ENCODE results near the gene ARHGAP10.
"Not testable (repeated sequence)": the region's sequence is repeated elsewhere in the genome, so short reads cannot be mapped to it uniquely, and the experiment has no call there.

The ARHGAP10 gene

GRCh38 chr4:147991543-147992283 is 259.8 kb downstream of the ARHGAP10 start:
- no peak overlapping the region for H3K4me2 ChIP-seq
- H3K27me3 ChIP-seq, result no peaks in the 10 kb centered on the region
- H3K27ac ChIP-seq, result no peak overlapping the region
- H3K4me1 ChIP-seq, result peaks cover 0 to 21% (median 0%) of the 10 kb centered on the region in 10 experiments; a peak in 5 of 20 replicates
- peaks cover 0 to 7% (median 0%) of the 10 kb centered on the region in 11 experiments; a peak in 3 of 22 replicates for H4K20me1 ChIP-seq
- H3K9ac ChIP-seq, result no peak overlapping the region
- H3K9me3 ChIP-seq (replicated peaks in 1 of 11), result no peaks in the 10 kb centered on the region
- TF ChIP-seq Cebpa-rat (IDR thresholded peaks at IDR 0.05), result no peak
- no peak overlapping the region for H3K4me3 ChIP-seq
- H3K36me3 ChIP-seq, result peaks cover 0 to 23% (median 0%) of the 10 kb centered on the region in 11 experiments; a peak in 4 of 22 replicates

- Histone ChIP-seq H3K4me2 (peak overlapping the region in 3 of 11 experiments; percentile 11 to 43 (median 12); a peak in 5 of 22 replicates), H3K27me3 (no peaks in the 10 kb centered on the region), H3K27ac (no peak overlapping the region), H3K9me3 (replicated peaks in 1 of 11) (peaks cover 0 to 2% (median 0%) of the 10 kb centered on the region in 11 experiments; a peak in 5 of 22 replicates), H3K4me3 (no peak overlapping the region), H3K4me1 (peaks cover 0 to 15% (median 0%) of the 10 kb centered on the region in 10 experiments; a peak in 4 of 20 replicates), H3K36me3 (peaks cover 0 to 22% (median 0%) of the 10 kb centered on the region in 11 experiments; a peak in 6 of 22 replicates), H4K20me1 (peaks cover 0 to 7% (median 0%) of the 10 kb centered on the region in 11 experiments; a peak in 2 of 22 replicates), H3K9ac (no peak overlapping the region)
- TF ChIP-seq Cebpa-rat (IDR thresholded peaks at IDR 0.05), result no peak
Measured at GRCh38 chr4:147994076-147994475, 262.2 kb downstream of the ARHGAP10 start.

DNA sequence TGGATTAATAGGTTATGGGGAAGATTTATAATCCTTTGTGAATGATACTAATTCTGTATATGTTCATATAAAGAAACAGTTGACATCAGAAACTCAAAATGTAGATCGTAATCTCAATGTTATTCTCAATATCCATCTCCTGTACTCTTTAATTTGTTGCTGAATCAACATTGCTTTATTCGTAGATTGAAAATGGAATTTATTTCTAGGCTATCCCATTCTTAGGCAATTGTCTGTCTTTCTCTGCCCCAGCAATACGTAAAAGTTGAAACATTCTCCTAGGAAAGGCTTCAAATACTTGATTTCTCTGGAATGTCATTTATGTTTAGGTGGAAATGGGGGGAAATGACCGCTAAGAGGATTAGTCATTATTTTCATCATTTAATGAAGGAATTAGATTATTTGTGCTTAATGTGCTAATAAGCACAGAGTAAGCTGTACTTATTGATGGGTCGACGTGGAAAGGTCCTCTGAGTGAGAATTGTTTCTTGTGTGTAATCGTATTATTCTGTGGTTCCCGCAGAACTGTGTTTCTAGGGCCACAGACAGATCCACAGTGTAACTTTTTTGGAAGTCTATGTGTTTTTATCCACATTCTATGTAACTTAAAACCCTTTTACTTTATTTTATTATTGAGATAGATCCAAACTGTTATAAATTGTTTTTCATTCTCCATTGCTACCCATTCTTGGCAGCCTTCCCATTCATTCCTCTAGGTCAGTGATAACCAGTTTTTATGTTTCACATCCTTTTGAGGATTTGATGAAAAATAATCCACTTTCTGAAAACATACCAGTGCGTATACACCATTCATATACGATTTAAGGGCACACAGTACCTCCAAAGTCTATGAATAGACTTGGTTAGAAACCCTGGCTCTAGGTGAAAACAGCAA is 262.9 kb downstream of the ARHGAP10 start:
- TF ChIP-seq Cebpa-rat (IDR thresholded peaks at IDR 0.05), result no peak
- peaks cover 0 to 9% (median 5%) of the 10 kb centered on the region in 11 experiments; a peak in 15 of 22 replicates for H3K9me3 ChIP-seq (replicated peaks in 1 of 11)

DNA sequence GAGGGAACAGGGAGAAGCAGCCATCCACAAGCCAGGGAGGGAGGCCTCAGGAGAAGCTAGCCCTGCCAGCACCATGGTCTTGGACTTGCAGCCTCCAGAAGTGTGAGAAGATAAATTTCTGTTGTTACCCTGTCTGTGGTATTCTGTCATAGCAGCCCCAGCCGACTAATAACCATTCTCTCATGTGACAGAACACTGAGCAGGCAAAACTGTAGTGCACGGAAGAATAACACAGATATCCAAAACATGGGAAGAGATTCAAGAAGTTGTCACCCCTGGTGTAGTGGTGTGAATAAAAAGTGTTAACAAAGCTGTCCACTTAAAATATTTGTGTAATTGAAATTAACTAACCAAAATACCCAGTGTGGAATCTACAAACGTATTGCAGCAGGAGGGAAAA is 265.0 kb downstream of the ARHGAP10 start:
- Histone ChIP-seq H3K27me3 (no peaks in the 10 kb centered on the region), H3K4me2 (no peak overlapping the region), H3K36me3 (peaks cover 0 to 18% (median 5%) of the 10 kb centered on the region in 11 experiments; a peak in 9 of 22 replicates), H3K9me3 (replicated peaks in 1 of 11) (peaks cover 0 to 22% (median 14%) of the 10 kb centered on the region in 11 experiments; a peak in 19 of 22 replicates), H3K9ac (no peak overlapping the region), H3K4me3 (no peak overlapping the region), H3K4me1 (peaks cover 0 to 15% (median 0%) of the 10 kb centered on the region in 10 experiments; a peak in 4 of 20 replicates), H3K27ac (no peak overlapping the region), H4K20me1 (no peaks in the 10 kb centered on the region; a peak in 1 of 22 replicates)
- TF ChIP-seq Cebpa-rat (IDR thresholded peaks at IDR 0.05), result no peak

More for the DNA sequence above, 262.9 kb downstream of the ARHGAP10 start:
- Histone ChIP-seq H3K36me3 (peaks cover 0 to 29% (median 5%) of the 10 kb centered on the region in 11 experiments; a peak in 9 of 22 replicates), H3K4me2 (peak overlapping the region in 2 of 11 experiments; percentile 12 to 43; a peak in 4 of 22 replicates), H3K4me1 (peaks cover 0 to 15% (median 0%) of the 10 kb centered on the region in 10 experiments; a peak in 4 of 20 replicates), H4K20me1 (peaks cover 0 to 7% (median 0%) of the 10 kb centered on the region in 11 experiments; a peak in 2 of 22 replicates), H3K27ac (no peak overlapping the region), H3K9ac (no peak overlapping the region), H3K4me3 (no peak overlapping the region), H3K27me3 (no peaks in the 10 kb centered on the region)

DNA sequence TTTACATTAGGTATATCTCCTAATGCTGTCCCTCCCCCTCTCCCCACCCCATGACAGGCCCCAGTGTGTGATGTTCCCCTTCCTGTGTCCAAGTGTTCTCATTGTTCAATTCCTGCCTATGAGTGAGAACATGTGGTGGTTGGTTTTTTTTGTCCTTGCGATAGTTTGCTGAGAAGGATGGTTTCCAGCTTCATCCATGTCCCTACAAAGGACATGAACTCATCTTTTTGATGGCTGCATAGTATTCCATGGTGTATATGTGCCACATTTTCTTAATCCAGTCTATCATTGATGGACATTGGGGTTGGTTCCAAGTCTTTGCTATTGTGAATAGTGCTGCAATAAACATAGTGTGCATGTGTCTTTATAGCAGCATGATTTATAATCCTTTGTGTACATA is 268.1 kb downstream of the ARHGAP10 start:
- not testable (repeated sequence) for H4K20me1 ChIP-seq, H3K4me3 ChIP-seq, H3K27ac ChIP-seq, H3K27me3 ChIP-seq, H3K4me2 ChIP-seq, H3K9ac ChIP-seq
- Histone ChIP-seq H3K9me3 (replicated peaks in 1 of 11) (peaks cover 0 to 22% (median 15%) of the 10 kb centered on the region in 11 experiments; a peak in 20 of 22 replicates), H3K36me3 (peaks cover 0 to 18% (median 5%) of the 10 kb centered on the region in 11 experiments; a peak in 9 of 22 replicates), H3K4me1 (peaks cover 0 to 13% (median 0%) of the 10 kb centered on the region in 10 experiments; a peak in 3 of 20 replicates)

- Histone ChIP-seq H3K27ac (no peak overlapping the region), H3K4me1 (peaks cover 0 to 32% (median 5%) of the 10 kb centered on the region in 10 experiments; a peak in 10 of 20 replicates), H4K20me1 (no peaks in the 10 kb centered on the region; a peak in 1 of 22 replicates), H3K4me3 (no peak overlapping the region), H3K9me3 (replicated peaks in 1 of 11) (peaks cover 0 to 19% (median 13%) of the 10 kb centered on the region in 11 experiments; a peak in 20 of 22 replicates), H3K36me3 (peaks cover 0 to 12% (median 3%) of the 10 kb centered on the region in 11 experiments; a peak in 9 of 22 replicates), H3K27me3 (no peaks in the 10 kb centered on the region), H3K9ac (no peak overlapping the region), H3K4me2 (peak overlapping the region in 2 of 11 experiments; percentile 8 to 21; a peak in 2 of 22 replicates)
- TF ChIP-seq Cebpa-rat (IDR thresholded peaks at IDR 0.05), result no peak
Measured at GRCh38 chr4:148004228-148004857, 272.5 kb downstream of the ARHGAP10 start.

DNA sequence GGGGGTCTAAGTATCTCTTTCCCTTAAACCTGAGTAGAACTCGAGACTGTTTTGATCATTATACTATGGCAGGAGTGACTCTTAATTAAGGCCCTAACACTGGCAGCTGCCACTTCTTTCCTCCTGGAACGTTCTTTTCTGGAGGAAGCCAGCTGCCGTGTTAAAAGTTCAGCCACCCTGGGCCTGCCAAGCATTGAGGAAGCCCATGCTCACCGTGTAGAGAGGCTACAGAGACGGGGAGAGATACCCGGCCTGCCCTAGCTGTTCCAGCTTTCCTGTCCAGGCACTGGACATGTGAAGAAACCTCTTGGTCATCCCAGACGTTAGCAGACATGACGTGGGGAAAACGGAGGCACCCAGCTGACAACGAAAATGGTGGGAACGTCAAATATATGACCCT is 274.1 kb downstream of the ARHGAP10 start:
- no peak overlapping the region for H3K27ac ChIP-seq
- no peaks in the 10 kb centered on the region; a peak in 1 of 22 replicates for H4K20me1 ChIP-seq
- no peak for TF ChIP-seq Cebpa-rat (IDR thresholded peaks at IDR 0.05)
- H3K4me3 ChIP-seq, result no peak overlapping the region
- peaks cover 0 to 5% (median 1%) of the 10 kb centered on the region in 11 experiments; a peak in 12 of 22 replicates for H3K9me3 ChIP-seq (replicated peaks in 1 of 11)
- 0 out of 22 replicates have a peak, but pooled peaks cover 0 to 7% (median 0%) of the 10 kb centered on the region in 11 experiments for H3K36me3 ChIP-seq
- H3K27me3 ChIP-seq, result no peaks in the 10 kb centered on the region
- H3K4me2 ChIP-seq, result no peak overlapping the region
- H3K9ac ChIP-seq, result no peak overlapping the region
- peaks cover 0 to 32% (median 5%) of the 10 kb centered on the region in 10 experiments; a peak in 10 of 20 replicates for H3K4me1 ChIP-seq

- Histone ChIP-seq H3K27me3 (no peaks in the 10 kb centered on the region), H3K36me3 (0 out of 22 replicates have a peak, but pooled peaks cover 0 to 7% (median 0%) of the 10 kb centered on the region in 11 experiments), H3K4me1 (peaks cover 0 to 32% (median 5%) of the 10 kb centered on the region in 10 experiments; a peak in 10 of 20 replicates), H3K4me2 (peak overlapping the region in 5 of 11 experiments; percentile 11 to 55 (median 42); a peak in 8 of 22 replicates), H3K9me3 (replicated peaks in 1 of 11) (peaks cover 0 to 10% (median 5%) of the 10 kb centered on the region in 11 experiments; a peak in 14 of 22 replicates), H4K20me1 (no peaks in the 10 kb centered on the region; a peak in 1 of 22 replicates), H3K4me3 (no peak overlapping the region), H3K27ac (no peak overlapping the region), H3K9ac (no peak overlapping the region)
- no peak for TF ChIP-seq Cebpa-rat (IDR thresholded peaks at IDR 0.05)
Measured at GRCh38 chr4:148007314-148007760, 275.4 kb downstream of the ARHGAP10 start.

Measured in BLaER1 treated with 17β-estradiol and CSF1 and Interleukin-3, amounts not matched to agents 10 nM and 100 nM (cell line).